Measurements from ENCODE around the gene ALK.
A peak's percentile ranks its signal among the peaks of the same experiment; 100 is the strongest.

The ALK gene

DNA sequence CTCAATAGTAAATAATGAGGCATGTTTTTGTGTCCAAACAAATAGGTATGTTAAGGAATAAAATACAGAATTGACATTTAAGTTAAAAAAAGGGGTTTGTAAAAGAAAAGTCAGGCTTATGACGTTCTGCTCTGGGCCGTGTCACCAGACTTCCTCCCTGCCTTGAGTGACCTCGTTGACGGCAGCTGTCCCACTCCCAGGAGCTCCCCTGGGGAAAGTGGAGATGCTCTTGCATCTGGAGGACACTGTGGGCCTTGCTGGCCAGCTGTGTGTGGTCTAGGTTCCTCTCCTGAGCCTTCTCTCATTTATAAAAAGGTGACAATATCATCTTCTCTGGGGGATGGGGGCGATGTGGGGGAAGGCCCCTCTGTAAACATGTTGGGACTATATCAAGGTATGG lies 609.9 kb downstream of the ALK start:
- DNase-seq (ENCODE audit: extremely low read depth, low read depth): no peak
- TF ChIP-seq, protein P1, sequence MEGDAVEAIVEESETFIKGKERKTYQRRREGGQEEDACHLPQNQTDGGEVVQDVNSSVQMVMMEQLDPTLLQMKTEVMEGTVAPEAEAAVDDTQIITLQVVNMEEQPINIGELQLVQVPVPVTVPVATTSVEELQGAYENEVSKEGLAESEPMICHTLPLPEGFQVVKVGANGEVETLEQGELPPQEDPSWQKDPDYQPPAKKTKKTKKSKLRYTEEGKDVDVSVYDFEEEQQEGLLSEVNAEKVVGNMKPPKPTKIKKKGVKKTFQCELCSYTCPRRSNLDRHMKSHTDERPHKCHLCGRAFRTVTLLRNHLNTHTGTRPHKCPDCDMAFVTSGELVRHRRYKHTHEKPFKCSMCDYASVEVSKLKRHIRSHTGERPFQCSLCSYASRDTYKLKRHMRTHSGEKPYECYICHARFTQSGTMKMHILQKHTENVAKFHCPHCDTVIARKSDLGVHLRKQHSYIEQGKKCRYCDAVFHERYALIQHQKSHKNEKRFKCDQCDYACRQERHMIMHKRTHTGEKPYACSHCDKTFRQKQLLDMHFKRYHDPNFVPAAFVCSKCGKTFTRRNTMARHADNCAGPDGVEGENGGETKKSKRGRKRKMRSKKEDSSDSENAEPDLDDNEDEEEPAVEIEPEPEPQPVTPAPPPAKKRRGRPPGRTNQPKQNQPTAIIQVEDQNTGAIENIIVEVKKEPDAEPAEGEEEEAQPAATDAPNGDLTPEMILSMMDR (IDR thresholded peaks at IDR 0.05; ENCODE audit: low read depth, low read length): no peak

DNA sequence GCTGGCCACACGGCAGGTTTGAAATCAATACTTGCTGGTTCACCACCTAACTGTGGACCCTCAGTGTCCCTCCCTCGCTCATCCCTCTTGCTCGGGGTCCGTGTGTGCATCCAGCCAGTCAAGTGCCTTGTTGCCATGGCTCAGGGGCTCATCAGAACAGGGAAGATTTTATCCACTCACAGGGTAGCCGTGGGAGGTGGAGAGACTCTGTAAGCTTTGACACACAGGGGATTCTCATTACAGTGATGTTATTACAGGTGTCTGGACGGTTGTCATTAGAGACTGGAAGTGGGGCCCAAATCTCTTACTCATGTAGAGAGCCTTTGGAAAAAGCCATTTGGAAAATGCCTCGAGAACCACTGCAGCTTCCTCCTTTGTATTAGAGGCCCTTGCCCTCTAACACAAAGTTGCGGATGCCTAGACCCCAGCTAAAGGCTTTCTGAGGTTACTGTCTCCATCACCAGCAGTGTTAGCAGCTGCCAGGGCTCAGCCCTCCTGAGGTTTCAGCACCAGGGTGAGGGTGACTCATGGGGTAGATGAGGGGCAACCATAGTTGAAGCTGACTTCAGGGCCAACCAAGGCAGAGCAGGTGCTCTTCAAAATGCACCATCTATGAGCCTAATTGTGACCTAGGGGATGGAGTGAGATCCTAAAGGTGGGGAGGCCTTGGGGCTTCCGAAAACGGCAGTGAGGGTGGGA lies 610.6 kb downstream of the ALK start:
- TF ChIP-seq, protein P1 (IDR thresholded peaks at IDR 0.05; ENCODE audit: low read depth, low read length): no peak
- no peak for DNase-seq (ENCODE audit: extremely low read depth, low read depth)

DNA sequence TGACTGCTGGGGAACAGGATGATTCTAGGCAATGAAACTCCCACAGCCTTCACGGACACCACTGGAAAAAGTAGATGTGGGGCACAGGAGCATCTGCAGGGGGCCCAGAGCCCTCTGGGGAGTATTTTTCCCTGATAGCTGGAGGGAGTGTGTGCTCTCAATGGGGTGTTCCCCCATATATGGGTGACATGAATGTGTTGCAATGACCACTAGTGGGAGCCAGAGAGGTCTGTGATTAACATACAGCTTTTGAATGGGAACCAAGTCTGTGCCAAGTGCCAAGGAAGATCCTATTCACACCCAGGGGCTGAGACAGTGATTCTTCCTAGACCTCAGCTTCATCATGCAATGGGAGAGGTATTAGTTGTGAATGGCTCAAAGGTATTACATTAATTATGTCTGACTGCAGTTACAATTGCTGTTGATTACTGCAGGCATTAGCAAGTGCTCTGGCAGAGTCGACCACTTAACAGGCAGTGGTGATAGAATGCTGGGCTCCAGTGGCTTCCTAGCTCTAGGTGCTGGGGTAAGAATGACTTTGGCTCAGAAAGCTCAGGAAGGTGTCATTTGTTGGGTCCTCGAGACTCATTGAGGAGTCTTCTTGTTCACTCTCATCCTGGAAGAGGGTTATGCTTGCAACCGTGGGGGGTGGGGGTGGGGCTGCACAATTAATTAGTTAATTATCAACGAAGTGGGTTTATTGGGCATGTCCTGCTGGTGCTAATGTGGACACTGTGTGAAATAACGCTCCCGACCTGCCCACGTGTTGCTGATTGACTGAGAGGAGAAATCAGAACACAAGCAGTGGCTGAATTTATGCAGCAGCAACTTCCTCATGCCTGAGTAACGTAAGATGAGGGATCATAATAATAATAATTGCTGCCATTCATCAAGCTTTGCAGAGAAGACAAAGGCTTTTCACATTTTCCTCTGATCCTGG lies 612.0 kb downstream of the ALK start:
- DNase-seq (ENCODE audit: extremely low read depth, low read depth): peak; percentile 20
- TF ChIP-seq, protein P1 (IDR thresholded peaks at IDR 0.05; ENCODE audit: low read depth, low read length): peak; percentile 93

DNA sequence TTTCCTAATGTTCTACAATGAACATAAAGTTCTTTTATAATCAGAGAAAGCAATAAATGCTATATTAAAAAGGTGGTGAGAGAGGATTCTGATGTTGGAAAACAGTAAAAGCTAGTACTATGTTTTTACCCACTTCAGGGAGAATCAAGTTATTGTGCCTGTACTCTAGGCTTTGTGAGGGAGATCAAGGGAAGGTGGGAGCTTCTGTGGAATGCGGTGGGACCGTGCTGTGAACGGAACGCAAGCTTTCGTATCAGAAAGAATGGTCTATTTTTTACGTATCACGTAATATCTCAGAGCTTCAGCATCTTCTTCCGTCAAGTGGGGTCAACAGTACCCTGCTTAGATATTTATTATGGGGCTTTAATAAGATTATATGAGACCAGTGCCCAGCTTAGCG lies 613.0 kb downstream of the ALK start:
- TF ChIP-seq, protein P1 (IDR thresholded peaks at IDR 0.05; ENCODE audit: low read depth, low read length): no peak
- no peak for DNase-seq (ENCODE audit: extremely low read depth, low read depth)

GRCh38 chr2:29307519-29307918 lies 613.9 kb downstream of the ALK start:
- DNase-seq (ENCODE audit: extremely low read depth, low read depth): no peak
- TF ChIP-seq, protein P1 (IDR thresholded peaks at IDR 0.05; ENCODE audit: low read depth, low read length): no peak

GRCh38 chr2:29305762-29306161 lies 615.6 kb downstream of the ALK start:
- TF ChIP-seq, protein P1 (IDR thresholded peaks at IDR 0.05; ENCODE audit: low read depth, low read length): no peak
- no peak for DNase-seq (ENCODE audit: extremely low read depth, low read depth)

Measured in AG09319 (cell line).